ENCODE data around the gene TICAM1. TPM values are rescaled to one million over a fixed set of nuclear protein-coding genes. Genes with fewer than 3 reads are reported as not detected.

TICAM1 gene
- total and polyA plus RNA-seq, 2 of the 13 experiments (the other 11 are each of a cell fraction or from before 2014, with no cell fraction given): 0.33 to 0.95 TPM

- Histone ChIP-seq H3K4me3 (replicated peaks in 1 of 3; ENCODE audit: insufficient read depth in 1 of 3, low read depth in 2 of 3, low read length in 3 of 3) (no peak overlapping the region), H3K27me3 (ENCODE audit: control insufficient read depth in 1 of 2, insufficient read depth in 2 of 2, low read length in 2 of 2) (peaks cover 0 to 2% of the 10 kb centered on the region in 2 experiments; a peak in 2 of 5 replicates), H4K20me1 (ENCODE audit: insufficient read depth, low read length) (no peaks in the 10 kb centered on the region), H2AFZ (ENCODE audit: low read length) (no peak overlapping the region), H3K79me2 (ENCODE audit: insufficient read depth, low read length) (no peaks in the 10 kb centered on the region), H3K36me3 (replicated peaks in 1 of 2; ENCODE audit: control insufficient read depth in 1 of 2, insufficient read depth in 2 of 2, low read length in 2 of 2) (no peaks in the 10 kb centered on the region), H3K9ac (ENCODE audit: insufficient read depth, low read depth, low read length) (no peak overlapping the region), H3K4me1 (ENCODE audit: insufficient read depth, low read length) (no peaks in the 10 kb centered on the region), H3K4me2 (ENCODE audit: low read depth, low read length) (no peak overlapping the region), H3K9me3 (ENCODE audit: low read length) (no peaks in the 10 kb centered on the region), H3K27ac (ENCODE audit: extremely low read length, insufficient read depth, low read length) (no peak overlapping the region)
- DNase-seq (ENCODE audit: low spot score): no peak
- CTCF ChIA-PET (ENCODE audit: low intra/inter-chr PET ratio, low total read pairs): no interaction called here
- no peak for ATAC-seq
- in situ Hi-C loops (cut with HindIII; ENCODE audit: extremely low pct_ligation_motif_present, low pct_unique_long_range_greater_than_20kb) (no loop called here), intact Hi-C loops (cut with micrococcal nuclease; ENCODE audit: unreplicated experiment) (no loop called here)
- POLR2A ChIA-PET: no interaction called here
- 27% methylated on average over 3 of the region's 3 CpGs for WGBS (ENCODE audit: low lambda C conversion rate)
- FAIRE-seq: no peak
- BruUV-seq (replicated peaks): no TSS peak
- TF ChIP-seq CSRNP2 (CRISPR knock-in tag; conservative IDR thresholded peaks at IDR 0.05; ENCODE audit: low read depth) (no peak), NFYC (CRISPR knock-in tag; IDR thresholded peaks at IDR 0.05) (no peak), ELF1 (CRISPR knock-in tag; IDR thresholded peaks at IDR 0.05) (no peak), ZBTB3 (CRISPR knock-in tag; IDR thresholded peaks at IDR 0.05; ENCODE audit: borderline replicate concordance, low read depth) (no peak), TCF7 (IDR thresholded peaks at IDR 0.05; ENCODE audit: low read depth) (no peak), SMC3 (IDR thresholded peaks at IDR 0.05; ENCODE audit: low read length) (no peak), ZNF350 (CRISPR knock-in tag; IDR thresholded peaks at IDR 0.05; ENCODE audit: borderline replicate concordance, low read depth) (no peak), FOXK2 (IDR thresholded peaks at IDR 0.05) (no peak), ARNTL (CRISPR knock-in tag; IDR thresholded peaks at IDR 0.05) (no peak), TBX3 (IDR thresholded peaks at IDR 0.05; ENCODE audit: borderline replicate concordance) (no peak)
- TF ChIP-seq, protein P1, sequence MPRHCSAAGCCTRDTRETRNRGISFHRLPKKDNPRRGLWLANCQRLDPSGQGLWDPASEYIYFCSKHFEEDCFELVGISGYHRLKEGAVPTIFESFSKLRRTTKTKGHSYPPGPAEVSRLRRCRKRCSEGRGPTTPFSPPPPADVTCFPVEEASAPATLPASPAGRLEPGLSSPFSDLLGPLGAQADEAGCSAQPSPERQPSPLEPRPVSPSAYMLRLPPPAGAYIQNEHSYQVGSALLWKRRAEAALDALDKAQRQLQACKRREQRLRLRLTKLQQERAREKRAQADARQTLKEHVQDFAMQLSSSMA (CRISPR knock-in tag; IDR thresholded peaks at IDR 0.05): no peak
- TF ChIP-seq, protein P2, sequence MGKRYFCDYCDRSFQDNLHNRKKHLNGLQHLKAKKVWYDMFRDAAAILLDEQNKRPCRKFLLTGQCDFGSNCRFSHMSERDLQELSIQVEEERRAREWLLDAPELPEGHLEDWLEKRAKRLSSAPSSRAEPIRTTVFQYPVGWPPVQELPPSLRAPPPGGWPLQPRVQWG (CRISPR knock-in tag; IDR thresholded peaks at IDR 0.05; ENCODE audit: borderline replicate concordance, low read depth): no peak
Measured at GRCh38 chr19:4781801-4782200, 49.7 kb downstream of the TICAM1 start.

Data from HepG2 (cell line).